HepG2 (cell line): ENCODE data around the gene TTBK2.

ENCODE experiments used
- DZIP1 ChIP-seq: sonication (generic); formaldehyde crosslinking; IDR thresholded peaks from 2 replicates; pipeline ENCODE4 v1.5.0; 2020; ENCODE audit warnings: mild to moderate bottlenecking, missing genetic modification reagents
- MNT ChIP-seq: fragments of 450-650 bp; IDR thresholded peaks from 2 replicates; pipeline ENCODE4 v1.6.1; 2016
- MYC ChIP-seq: sonication (generic); formaldehyde crosslinking; IDR thresholded peaks from 2 replicates; pipeline ENCODE4 v1.9.0; 2021; ENCODE audit warnings: missing genetic modification reagents, borderline replicate concordance
- POLR2AphosphoS2 ChIP-seq: IDR thresholded peaks from 2 replicates; pipeline ENCODE4 v1.6.1; 2011; ENCODE audit warnings: low read depth, low read length, improper control_type of control experiment
- SP1 ChIP-seq, 2 experiments: fragments of 450-650 bp in 1 of 2; sonication (generic) in 1 of 2; formaldehyde crosslinking in 1 of 2; IDR thresholded peaks; 2 replicates each; pipeline versions ENCODE4 v1.4.0 to v1.6.1; 2016 to 2020; ENCODE audit warnings: missing genetic modification reagents in 1 of 2
- TAF1 ChIP-seq: sonication (generic); formaldehyde crosslinking; IDR thresholded peaks from 2 replicates; pipeline ENCODE4 v1.4.0; 2020; ENCODE audit warnings: missing genetic modification reagents
- ZNF251 ChIP-seq: sonication (generic); formaldehyde crosslinking; IDR thresholded peaks from 2 replicates; pipeline ENCODE4 v1.9.0; 2021; ENCODE audit warnings: mild to moderate bottlenecking, missing genetic modification reagents
- TF ChIP-seq, protein P1 (sequence below): sonication (generic); formaldehyde crosslinking; IDR thresholded peaks from 2 replicates; pipeline ENCODE4 v1.5.0; 2020; ENCODE audit warnings: mild to moderate bottlenecking, missing genetic modification reagents, moderate library complexity
- TF ChIP-seq, protein P2 (sequence below): sonication (generic); formaldehyde crosslinking; conservative IDR thresholded peaks from 2 replicates; pipeline ENCODE4 v1.4.0; 2020; ENCODE audit warnings: missing genetic modification reagents
- TF ChIP-seq, protein P3 (sequence below): sonication (generic); formaldehyde crosslinking; IDR thresholded peaks from 2 replicates; pipeline ENCODE4 v1.5.0; 2020; ENCODE audit warnings: missing genetic modification reagents

GRCh38 chr15:42918047-42918446 is 2.5 kb downstream of the TTBK2 start:
- TF ChIP-seq, protein P1, sequence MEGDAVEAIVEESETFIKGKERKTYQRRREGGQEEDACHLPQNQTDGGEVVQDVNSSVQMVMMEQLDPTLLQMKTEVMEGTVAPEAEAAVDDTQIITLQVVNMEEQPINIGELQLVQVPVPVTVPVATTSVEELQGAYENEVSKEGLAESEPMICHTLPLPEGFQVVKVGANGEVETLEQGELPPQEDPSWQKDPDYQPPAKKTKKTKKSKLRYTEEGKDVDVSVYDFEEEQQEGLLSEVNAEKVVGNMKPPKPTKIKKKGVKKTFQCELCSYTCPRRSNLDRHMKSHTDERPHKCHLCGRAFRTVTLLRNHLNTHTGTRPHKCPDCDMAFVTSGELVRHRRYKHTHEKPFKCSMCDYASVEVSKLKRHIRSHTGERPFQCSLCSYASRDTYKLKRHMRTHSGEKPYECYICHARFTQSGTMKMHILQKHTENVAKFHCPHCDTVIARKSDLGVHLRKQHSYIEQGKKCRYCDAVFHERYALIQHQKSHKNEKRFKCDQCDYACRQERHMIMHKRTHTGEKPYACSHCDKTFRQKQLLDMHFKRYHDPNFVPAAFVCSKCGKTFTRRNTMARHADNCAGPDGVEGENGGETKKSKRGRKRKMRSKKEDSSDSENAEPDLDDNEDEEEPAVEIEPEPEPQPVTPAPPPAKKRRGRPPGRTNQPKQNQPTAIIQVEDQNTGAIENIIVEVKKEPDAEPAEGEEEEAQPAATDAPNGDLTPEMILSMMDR (CRISPR knock-in tag) = no peak
- no peak for TF ChIP-seq POLR2AphosphoS2
- no peak for TF ChIP-seq SP1 (IDR thresholded peaks at IDR 0.05)
- TF ChIP-seq SP1 (CRISPR knock-in tag; IDR thresholded peaks at IDR 0.05) = no peak
- TF ChIP-seq MYC (CRISPR knock-in tag) = no peak
- no peak for TF ChIP-seq MNT
- no peak for TF ChIP-seq TAF1 (CRISPR knock-in tag)
- no peak for TF ChIP-seq DZIP1 (CRISPR knock-in tag)
- TF ChIP-seq, protein P2, sequence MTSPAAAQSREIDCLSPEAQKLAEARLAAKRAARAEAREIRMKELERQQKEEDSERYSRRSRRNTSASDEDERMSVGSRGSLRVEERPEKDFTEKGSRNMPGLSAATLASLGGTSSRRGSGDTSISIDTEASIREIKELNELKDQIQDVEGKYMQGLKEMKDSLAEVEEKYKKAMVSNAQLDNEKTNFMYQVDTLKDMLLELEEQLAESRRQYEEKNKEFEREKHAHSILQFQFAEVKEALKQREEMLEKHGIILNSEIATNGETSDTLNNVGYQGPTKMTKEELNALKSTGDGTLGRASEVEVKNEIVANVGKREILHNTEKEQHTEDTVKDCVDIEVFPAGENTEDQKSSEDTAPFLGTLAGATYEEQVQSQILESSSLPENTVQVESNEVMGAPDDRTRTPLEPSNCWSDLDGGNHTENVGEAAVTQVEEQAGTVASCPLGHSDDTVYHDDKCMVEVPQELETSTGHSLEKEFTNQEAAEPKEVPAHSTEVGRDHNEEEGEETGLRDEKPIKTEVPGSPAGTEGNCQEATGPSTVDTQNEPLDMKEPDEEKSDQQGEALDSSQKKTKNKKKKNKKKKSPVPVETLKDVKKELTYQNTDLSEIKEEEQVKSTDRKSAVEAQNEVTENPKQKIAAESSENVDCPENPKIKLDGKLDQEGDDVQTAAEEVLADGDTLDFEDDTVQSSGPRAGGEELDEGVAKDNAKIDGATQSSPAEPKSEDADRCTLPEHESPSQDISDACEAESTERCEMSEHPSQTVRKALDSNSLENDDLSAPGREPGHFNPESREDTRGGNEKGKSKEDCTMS (CRISPR knock-in tag) = no peak
- TF ChIP-seq, protein P3, sequence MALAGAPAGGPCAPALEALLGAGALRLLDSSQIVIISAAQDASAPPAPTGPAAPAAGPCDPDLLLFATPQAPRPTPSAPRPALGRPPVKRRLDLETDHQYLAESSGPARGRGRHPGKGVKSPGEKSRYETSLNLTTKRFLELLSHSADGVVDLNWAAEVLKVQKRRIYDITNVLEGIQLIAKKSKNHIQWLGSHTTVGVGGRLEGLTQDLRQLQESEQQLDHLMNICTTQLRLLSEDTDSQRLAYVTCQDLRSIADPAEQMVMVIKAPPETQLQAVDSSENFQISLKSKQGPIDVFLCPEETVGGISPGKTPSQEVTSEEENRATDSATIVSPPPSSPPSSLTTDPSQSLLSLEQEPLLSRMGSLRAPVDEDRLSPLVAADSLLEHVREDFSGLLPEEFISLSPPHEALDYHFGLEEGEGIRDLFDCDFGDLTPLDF = no peak
- no peak for TF ChIP-seq ZNF251 (CRISPR knock-in tag)
